Transverse colon (tissue), 3 donors: ENCODE measurements around the gene ENOX1.

ENCODE experiments used
- CTCF ChIP-seq, 5 experiments: fragments of 200-600 bp in 3 of 5; fragments of 450-650 bp in 2 of 5; sonication (generic) in 3 of 5; IDR thresholded peaks; 1 replicate in 2 of 5; 2 replicates in 3 of 5; pipeline ENCODE4 v1.5.1; 2016 to 2017; ENCODE audit warnings: antibody characterized with exemption in 5 of 5, inconsistent platforms in 3 of 5, mild to moderate bottlenecking in 2 of 5, moderate library complexity in 1 of 5
- EP300 ChIP-seq: sonication (generic); formaldehyde crosslinking; IDR thresholded peaks from one replicate; pipeline ENCODE4 v1.6.1; 2017; ENCODE audit warnings: antibody characterized with exemption, low read depth

- TF ChIP-seq CTCF (IDR thresholded peaks at IDR 0.05) (no peak), EP300 (no peak)
These were observed 559.1 kb downstream of the ENOX1 start for GRCh38 chr13:43227721-43228120.
